ENCODE results near the gene NKX2-8.

GRCh38 chr14:36583242-36583892 is 953 bp upstream of the NKX2-8 start:
- TF ChIP-seq ZBTB8A (CRISPR knock-in tag; IDR thresholded peaks at IDR 0.05; ENCODE audit: borderline replicate concordance, low read depth) = no peak
- no peak for TF ChIP-seq ZSCAN25 (CRISPR knock-in tag; IDR thresholded peaks at IDR 0.05)
